Measurements from ENCODE around the gene LIPC. TPM values are rescaled to one million over a fixed set of nuclear protein-coding genes. Genes with fewer than 3 reads are reported as not detected.
A peak's percentile ranks its signal among the peaks of the same experiment; 100 is the strongest.

LIPC gene
- total and polyA plus RNA-seq, 8 donors = 0.11 to 1.0 (median 0.60) TPM

GRCh38 chr15:58553365-58553918 lies 121.7 kb downstream of the LIPC start:
- ATAC-seq (no peak), DNase-seq (no peak)
- Histone ChIP-seq H3K4me1 (peaks cover 0 to 30% of the 10 kb centered on the region in 2 donors), H3K27ac (no peak overlapping the region), H3K27me3 (no peaks in the 10 kb centered on the region), H3K4me3 (no peak overlapping the region), H3K9me3 (no peaks in the 10 kb centered on the region), H3K36me3 (no peaks in the 10 kb centered on the region)
- TF ChIP-seq CTCF (IDR thresholded peaks at IDR 0.05) = no peak
- intact Hi-C loops (cut with DNase I) = no loop called here

- DNase-seq = no peak
- H3K4me1 ChIP-seq = peaks cover 0 to 30% of the 10 kb centered on the region in 2 donors
- no peaks in the 10 kb centered on the region for H3K27me3 ChIP-seq
- no peaks in the 10 kb centered on the region for H3K9me3 ChIP-seq
- TF ChIP-seq CTCF (IDR thresholded peaks at IDR 0.05) = no peak
- H3K36me3 ChIP-seq = no peaks in the 10 kb centered on the region
- H3K4me3 ChIP-seq = no peak overlapping the region
- intact Hi-C loops (cut with DNase I) = no loop called here
- H3K27ac ChIP-seq = no peak overlapping the region
- ATAC-seq = no peak
Observed at GRCh38 chr15:58554758-58555157, 123.0 kb downstream of the LIPC start.

- intact Hi-C loops (cut with DNase I) = no loop called here
- no peaks in the 10 kb centered on the region for H3K9me3 ChIP-seq
- no peak for DNase-seq
- no peak for ATAC-seq
- no peak overlapping the region for H3K27ac ChIP-seq
- TF ChIP-seq CTCF (IDR thresholded peaks at IDR 0.05) = no peak
- H3K4me1 ChIP-seq = peaks cover 0 to 30% of the 10 kb centered on the region in 2 donors
- no peaks in the 10 kb centered on the region for H3K36me3 ChIP-seq
- H3K4me3 ChIP-seq = no peak overlapping the region
- H3K27me3 ChIP-seq = no peaks in the 10 kb centered on the region
Observed at GRCh38 chr15:58555162-58556027, 123.6 kb downstream of the LIPC start.

GRCh38 chr15:58556028-58556361 lies 124.2 kb downstream of the LIPC start:
- Histone ChIP-seq H3K27me3 (no peaks in the 10 kb centered on the region), H3K9me3 (no peaks in the 10 kb centered on the region), H3K27ac (no peak overlapping the region), H3K36me3 (no peaks in the 10 kb centered on the region), H3K4me3 (no peak overlapping the region), H3K4me1 (peaks cover 0 to 30% of the 10 kb centered on the region in 2 donors)
- DNase-seq (no peak), ATAC-seq (no peak)
- no peak for TF ChIP-seq CTCF (IDR thresholded peaks at IDR 0.05)
- intact Hi-C loops (cut with DNase I) = no loop called here

- ATAC-seq (no peak), DNase-seq (peak in 1 of 4 donors; percentile 55)
- H3K27me3 ChIP-seq = no peaks in the 10 kb centered on the region
- H3K9me3 ChIP-seq = no peaks in the 10 kb centered on the region
- no peak overlapping the region for H3K4me3 ChIP-seq
- no peak overlapping the region for H3K27ac ChIP-seq
- TF ChIP-seq CTCF (IDR thresholded peaks at IDR 0.05) = no peak
- no peaks in the 10 kb centered on the region for H3K36me3 ChIP-seq
- peaks cover 0 to 25% of the 10 kb centered on the region in 2 donors for H3K4me1 ChIP-seq
- intact Hi-C loops (cut with DNase I) = no loop called here
Observed at GRCh38 chr15:58556541-58556940, 124.8 kb downstream of the LIPC start.

Measured in left lung (tissue), 10 donors.